CD4-positive, alpha-beta T cell (primary cell): ENCODE data around the gene TRIP10. TPM values are rescaled to one million over a fixed set of nuclear protein-coding genes. Genes with fewer than 3 reads are reported as not detected.
"Not testable (repeated sequence)": the region's sequence is repeated elsewhere in the genome, so short reads cannot be mapped to it uniquely, and the experiment has no call there.

Experiments used
- ATAC-seq: fragments of 200-7000 bp; cut with Tn5 transposase; one replicate; pipeline ENCODE4 v1.10.0; 2022; ENCODE audit warnings: mild to moderate bottlenecking; ENCODE audit not compliant: poor library complexity
- CTCF ChIA-PET: fragments of 350-600 bp; sonication (Branson Sonifier 250); formaldehyde crosslinking; loops from one replicate; lab custom pipeline; 2021; ENCODE audit warnings: antibody characterized with exemption, inconsistent platforms; lab: Charles Lee
- POLR2A ChIA-PET: fragments of 350-600 bp; sonication (Branson Sonifier 250); formaldehyde crosslinking; loops from one replicate; lab custom pipeline; 2021; ENCODE audit warnings: antibody characterized with exemption, inconsistent platforms; lab: Charles Lee
- DNase-seq, 14 experiments: peaks; one replicate each; pipeline ENCODE4 v3.0.0-alpha.2; 2013 to 2020; ENCODE audit warnings: mixed read lengths in 2 of 14
- H3K27ac ChIP-seq, 2 donors: one replicate each; pipeline versions ENCODE4 v1.5.1 to v1.7.0; 2013; ENCODE audit warnings: low read length in 2 of 2, low read depth in 1 of 2, mild to moderate bottlenecking in 1 of 2
- H3K27me3 ChIP-seq, 2 experiments: 1 replicate in 1 of 2; 2 replicates in 1 of 2; pipeline versions ENCODE4 v1.6.1 to v1.7.0; 2013; ENCODE audit warnings: low read length in 2 of 2, control low read depth in 1 of 2, mild to moderate bottlenecking in 1 of 2, moderate library complexity in 1 of 2; ENCODE audit not compliant: insufficient read depth in 2 of 2, control insufficient read depth in 1 of 2
- H3K36me3 ChIP-seq: one replicate; pipeline ENCODE4 v1.6.1; 2013; ENCODE audit warnings: low read length, control low read depth; ENCODE audit not compliant: insufficient read depth
- H3K4me1 ChIP-seq: one replicate; pipeline ENCODE4 v1.6.1; 2013; ENCODE audit warnings: low read length, control low read depth; ENCODE audit not compliant: insufficient read depth
- H3K4me3 ChIP-seq: one replicate; pipeline ENCODE4 v1.5.1; 2013; ENCODE audit warnings: mild to moderate bottlenecking, low read length, moderate library complexity
- H3K9me3 ChIP-seq, 2 experiments: 1 replicate in 1 of 2; 2 replicates in 1 of 2; pipeline versions ENCODE4 v1.6.1 to v1.7.0; 2013; ENCODE audit warnings: low read length in 2 of 2, mild to moderate bottlenecking in 2 of 2, control low read depth in 1 of 2, moderate library complexity in 1 of 2; ENCODE audit not compliant: control insufficient read depth in 1 of 2, insufficient read depth in 1 of 2
- H3K27ac Mint-ChIP-seq: one replicate; pipeline ENCODE4 v1.8.0; 2020; ENCODE audit warnings: mixed read lengths
- H3K27me3 Mint-ChIP-seq: one replicate; pipeline ENCODE4 v1.8.0; 2021; ENCODE audit warnings: mixed read lengths
- H3K36me3 Mint-ChIP-seq: one replicate; pipeline ENCODE4 v1.8.0; 2021; ENCODE audit warnings: low read depth, mixed read lengths
- H3K4me1 Mint-ChIP-seq: one replicate; pipeline ENCODE4 v1.8.0; 2021; ENCODE audit warnings: low read depth, mixed read lengths
- H3K4me3 Mint-ChIP-seq: one replicate; pipeline ENCODE4 v1.8.0; 2020; ENCODE audit warnings: mild to moderate bottlenecking, mixed read lengths
- H3K9me3 Mint-ChIP-seq: one replicate; pipeline ENCODE4 v1.8.0; 2020; ENCODE audit warnings: mixed read lengths
- intact Hi-C, 2 experiments: fragments of 100-400 bp; cut with DNase I in 1 of 2; cut with micrococcal nuclease in 1 of 2; formaldehyde crosslinking; loops; one replicate each; pipeline versions ENCODE4 v1.15.1 to v1.9.0; 2023 to 2025; cut with DNase I, micrococcal nuclease
- total RNA-seq, 174 experiments: library from RNA in 2 of 174; stranded (reverse) in 2 of 174; gene quantifications; one replicate each; pipeline ENCODE4 v1.2.3 and lab custom pipeline; 2021 to 2026
- TF ChIP-seq, protein P1 (sequence below): fragments of 200-600 bp; IDR thresholded peaks from one replicate; pipeline ENCODE4 v1.8.0; 2022; ENCODE audit warnings: antibody characterized with exemption, mild to moderate bottlenecking

The TRIP10 gene
- total RNA-seq, 2 experiments from 2014 or later: 1.6 to 1.9 TPM

GRCh38 chr19:6743714-6744380, 4.4 kb downstream of the TRIP10 start:
- no peak overlapping the region for H3K4me3 ChIP-seq
- intact Hi-C loops: no loop called here

GRCh38 chr19:6744381-6745301, 5.2 kb downstream of the TRIP10 start:
- H3K9me3 ChIP-seq: no peaks in the 10 kb centered on the region
- H3K36me3 ChIP-seq: peaks cover 36% of the 10 kb centered on the region
- Mint-ChIP-seq H3K27me3 (no peaks in the 10 kb centered on the region), H3K27ac (no peak overlapping the region), H3K36me3 (peaks cover 58% of the 10 kb centered on the region), H3K4me1 (peaks cover 14% of the 10 kb centered on the region), H3K4me3 (peak overlapping the region; percentile 50), H3K9me3 (no peaks in the 10 kb centered on the region)
- CTCF ChIA-PET: no interaction called here
- POLR2A ChIA-PET: no interaction called here
- no peak overlapping the region for H3K4me3 ChIP-seq
- intact Hi-C loops: no loop called here
- DNase-seq (no peak), ATAC-seq (no peak)
- no peaks in the 10 kb centered on the region for H3K27me3 ChIP-seq
- H3K27ac ChIP-seq: no peak overlapping the region
- H3K4me1 ChIP-seq: peaks cover 18% of the 10 kb centered on the region
- TF ChIP-seq, protein P1, sequence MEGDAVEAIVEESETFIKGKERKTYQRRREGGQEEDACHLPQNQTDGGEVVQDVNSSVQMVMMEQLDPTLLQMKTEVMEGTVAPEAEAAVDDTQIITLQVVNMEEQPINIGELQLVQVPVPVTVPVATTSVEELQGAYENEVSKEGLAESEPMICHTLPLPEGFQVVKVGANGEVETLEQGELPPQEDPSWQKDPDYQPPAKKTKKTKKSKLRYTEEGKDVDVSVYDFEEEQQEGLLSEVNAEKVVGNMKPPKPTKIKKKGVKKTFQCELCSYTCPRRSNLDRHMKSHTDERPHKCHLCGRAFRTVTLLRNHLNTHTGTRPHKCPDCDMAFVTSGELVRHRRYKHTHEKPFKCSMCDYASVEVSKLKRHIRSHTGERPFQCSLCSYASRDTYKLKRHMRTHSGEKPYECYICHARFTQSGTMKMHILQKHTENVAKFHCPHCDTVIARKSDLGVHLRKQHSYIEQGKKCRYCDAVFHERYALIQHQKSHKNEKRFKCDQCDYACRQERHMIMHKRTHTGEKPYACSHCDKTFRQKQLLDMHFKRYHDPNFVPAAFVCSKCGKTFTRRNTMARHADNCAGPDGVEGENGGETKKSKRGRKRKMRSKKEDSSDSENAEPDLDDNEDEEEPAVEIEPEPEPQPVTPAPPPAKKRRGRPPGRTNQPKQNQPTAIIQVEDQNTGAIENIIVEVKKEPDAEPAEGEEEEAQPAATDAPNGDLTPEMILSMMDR: no peak

More at GRCh38 chr19:6743714-6744380, 4.4 kb downstream of the TRIP10 start:
- ATAC-seq (no peak), DNase-seq (no peak)
- peaks cover 50% of the 10 kb centered on the region for H3K36me3 Mint-ChIP-seq
- H3K27me3 Mint-ChIP-seq: no peaks in the 10 kb centered on the region
- H3K4me1 ChIP-seq: peaks cover 24% of the 10 kb centered on the region
- no peak overlapping the region for H3K27ac Mint-ChIP-seq
- no peaks in the 10 kb centered on the region for H3K9me3 ChIP-seq
- peaks cover 30% of the 10 kb centered on the region for H3K36me3 ChIP-seq
- H3K27ac ChIP-seq: no peak overlapping the region
- POLR2A ChIA-PET: no interaction called here
- peak overlapping the region; percentile 50 for H3K4me3 Mint-ChIP-seq
- H3K9me3 Mint-ChIP-seq: no peaks in the 10 kb centered on the region
- H3K4me1 Mint-ChIP-seq: peaks cover 21% of the 10 kb centered on the region
- TF ChIP-seq, protein P1: no peak
- H3K27me3 ChIP-seq: no peaks in the 10 kb centered on the region
- CTCF ChIA-PET: no interaction called here

DNA sequence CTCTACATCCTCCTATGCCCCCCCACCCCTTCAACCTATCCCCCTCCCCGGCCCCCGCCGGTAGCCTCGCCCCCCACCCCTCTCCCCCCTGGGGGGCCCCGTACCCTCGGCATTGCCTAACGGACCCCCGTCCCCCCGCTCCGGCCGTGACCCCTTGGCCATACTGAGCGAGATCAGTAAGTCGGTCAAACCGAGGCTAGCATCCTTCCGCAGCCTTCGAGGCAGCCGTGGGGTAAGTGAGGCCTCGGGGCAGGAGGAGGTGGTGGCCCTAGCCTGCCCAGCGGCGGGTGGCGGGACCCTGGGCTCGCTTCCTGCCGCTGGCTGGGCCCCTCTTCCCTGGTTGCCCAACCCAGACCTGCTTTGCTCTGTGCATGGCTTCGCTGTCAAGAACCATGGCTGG, 6.5 kb downstream of the TRIP10 start:
- intact Hi-C loops: no loop called here
- H3K4me3 Mint-ChIP-seq: no peak overlapping the region
- ATAC-seq: no peak
- CTCF ChIA-PET: no interaction called here
- H3K9me3 Mint-ChIP-seq: no peaks in the 10 kb centered on the region
- POLR2A ChIA-PET: no interaction called here
- no peak for DNase-seq
- H3K4me1 Mint-ChIP-seq: peaks cover 5% of the 10 kb centered on the region
- peaks cover 68% of the 10 kb centered on the region for H3K36me3 Mint-ChIP-seq
- Histone ChIP-seq H3K36me3 (peaks cover 44% of the 10 kb centered on the region), H3K4me3 (no peak overlapping the region), H3K9me3 (no peaks in the 10 kb centered on the region), H3K4me1 (peaks cover 4% of the 10 kb centered on the region), H3K27me3 (no peaks in the 10 kb centered on the region), H3K27ac (no peak overlapping the region)
- H3K27ac Mint-ChIP-seq: no peak overlapping the region
- no peaks in the 10 kb centered on the region for H3K27me3 Mint-ChIP-seq
- TF ChIP-seq, protein P1: no peak

DNA sequence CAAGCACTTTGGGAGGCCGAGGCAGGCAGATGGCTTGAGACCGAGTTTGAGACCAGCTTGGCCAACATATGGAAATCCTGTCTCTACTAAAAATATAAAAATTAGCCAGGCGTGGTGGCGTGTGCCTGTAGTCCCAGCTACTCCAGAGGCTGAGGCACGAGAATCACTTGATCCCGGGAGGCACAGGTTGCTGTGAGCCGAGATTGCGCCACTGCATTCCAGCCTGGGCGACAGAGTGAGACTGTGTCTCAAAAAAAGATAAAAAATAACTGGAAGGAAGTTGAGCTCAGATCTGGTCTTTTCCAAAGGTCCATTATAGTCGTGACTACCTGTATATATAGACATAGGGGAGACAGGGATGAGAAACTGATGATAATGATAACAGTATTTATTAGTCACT, 9.1 kb downstream of the TRIP10 start:
- H3K36me3 ChIP-seq: peaks cover 68% of the 10 kb centered on the region

More for the DNA sequence above, 9.1 kb downstream of the TRIP10 start:
- H3K9me3 ChIP-seq, H3K27me3 ChIP-seq, H3K4me1 Mint-ChIP-seq, ATAC-seq, H3K9me3 Mint-ChIP-seq, intact Hi-C loops, H3K27ac Mint-ChIP-seq, H3K27me3 Mint-ChIP-seq, CTCF ChIA-PET, DNase-seq, H3K4me3 Mint-ChIP-seq, H3K4me3 ChIP-seq, H3K4me1 ChIP-seq, H3K27ac ChIP-seq: not testable (repeated sequence)
- POLR2A ChIA-PET: interaction anchor here (1.9 kb wide), 1 partner anchor 11 kb away, joined by 4 read pairs; the partner anchor contains the start of gene GPR108
- H3K36me3 Mint-ChIP-seq: peaks cover 82% of the 10 kb centered on the region
